Epidermal melanocyte (primary cell): ENCODE results near the gene SEZ6L.

Experiments
- DNase-seq: peaks from one replicate; pipeline ENCODE4 v3.0.0; 2011; ENCODE audit warnings: low spot score; ENCODE audit not compliant: insufficient read length

The SEZ6L gene

GRCh38 chr22:26295563-26296126 is 126.4 kb downstream of the SEZ6L start:
- no peak for DNase-seq

- no peak for DNase-seq
Observed at GRCh38 chr22:26298605-26299310, 129.5 kb downstream of the SEZ6L start.

GRCh38 chr22:26302726-26303125 is 133.5 kb downstream of the SEZ6L start:
- DNase-seq: no peak

- DNase-seq: no peak
Observed at GRCh38 chr22:26303475-26303874, 134.2 kb downstream of the SEZ6L start.

- no peak for DNase-seq
Observed at GRCh38 chr22:26304730-26305129, 135.5 kb downstream of the SEZ6L start.

- DNase-seq: no peak
Observed at GRCh38 chr22:26308467-26308866, 139.2 kb downstream of the SEZ6L start.

- no peak for DNase-seq
Observed at GRCh38 chr22:26310616-26311015, 141.4 kb downstream of the SEZ6L start.

GRCh38 chr22:26313291-26313690 is 144.0 kb downstream of the SEZ6L start:
- DNase-seq: no peak

- no peak for DNase-seq
Observed at GRCh38 chr22:26314171-26314570, 144.9 kb downstream of the SEZ6L start.

GRCh38 chr22:26314656-26315055 is 145.4 kb downstream of the SEZ6L start:
- no peak for DNase-seq

- DNase-seq: no peak
Observed at GRCh38 chr22:26316732-26317285, 147.5 kb downstream of the SEZ6L start.

- DNase-seq: no peak
Observed at GRCh38 chr22:26318975-26319374, 149.7 kb downstream of the SEZ6L start.

- DNase-seq: no peak
Observed at GRCh38 chr22:26320447-26320846, 151.2 kb downstream of the SEZ6L start.

GRCh38 chr22:26321469-26321913 is 152.2 kb downstream of the SEZ6L start:
- DNase-seq: peak; percentile 31

GRCh38 chr22:26322179-26322905 is 153.1 kb downstream of the SEZ6L start:
- DNase-seq: peak; percentile 41

GRCh38 chr22:26323013-26323412 is 153.8 kb downstream of the SEZ6L start:
- DNase-seq: no peak

- DNase-seq: no peak
Observed at GRCh38 chr22:26324150-26324549, 154.9 kb downstream of the SEZ6L start.

- no peak for DNase-seq
Observed at GRCh38 chr22:26325641-26326040, 156.4 kb downstream of the SEZ6L start.

- DNase-seq: no peak
Observed at GRCh38 chr22:26326803-26327202, 157.5 kb downstream of the SEZ6L start.

GRCh38 chr22:26327306-26327705 is 158.0 kb downstream of the SEZ6L start:
- DNase-seq: no peak

GRCh38 chr22:26328221-26328620 is 159.0 kb downstream of the SEZ6L start:
- DNase-seq: no peak

- peak; percentile 68 for DNase-seq
Observed at GRCh38 chr22:26330971-26331625, 161.8 kb downstream of the SEZ6L start.
